H9 (cell line): ENCODE data around the gene TTC28. TPM values are rescaled to one million over a fixed set of nuclear protein-coding genes. Genes with fewer than 3 reads are reported as not detected.

Source experiments
- DNase-seq: peaks from one replicate; pipeline ENCODE4 v3.0.0-alpha.2; 2017
- H2AFZ ChIP-seq: one replicate; pipeline ENCODE4 v1.6.1; 2013; ENCODE audit warnings: mild to moderate bottlenecking, low read length, control low read depth, moderate library complexity
- H2AK5ac ChIP-seq: 2 replicates; pipeline ENCODE4 v1.6.1; 2013; ENCODE audit warnings: low read length, control low read depth, mixed read lengths; ENCODE audit not compliant: insufficient read length
- H2BK120ac ChIP-seq: one replicate; pipeline ENCODE4 v1.6.1; 2013; ENCODE audit warnings: low read depth, mild to moderate bottlenecking, low read length, control low read depth, inconsistent platforms; ENCODE audit not compliant: poor library complexity, severe bottlenecking
- H2BK12ac ChIP-seq: 2 replicates; pipeline ENCODE4 v1.6.1; 2013; ENCODE audit warnings: low read length, control low read depth, mixed read lengths, low read depth; ENCODE audit not compliant: insufficient read length
- H2BK15ac ChIP-seq: 2 replicates; pipeline ENCODE4 v1.6.1; 2013; ENCODE audit warnings: low read depth, low read length, control low read depth
- H2BK20ac ChIP-seq: one replicate; pipeline ENCODE4 v1.6.1; 2013; ENCODE audit warnings: low read depth, mild to moderate bottlenecking, low read length, control low read depth, inconsistent platforms; ENCODE audit not compliant: poor library complexity, severe bottlenecking
- H2BK5ac ChIP-seq: 2 replicates; pipeline ENCODE4 v1.6.1; 2013; ENCODE audit warnings: low read length, control low read depth, mixed read lengths; ENCODE audit not compliant: insufficient read length
- H3K14ac ChIP-seq: 2 replicates; pipeline ENCODE4 v1.6.1; 2013; ENCODE audit warnings: low read length, control low read depth; ENCODE audit not compliant: insufficient read depth
- H3K18ac ChIP-seq: 2 replicates; pipeline ENCODE4 v1.6.1; 2013; ENCODE audit warnings: low read depth, mild to moderate bottlenecking, mixed read lengths, low read length, control low read depth; ENCODE audit not compliant: insufficient read length
- H3K23ac ChIP-seq: 2 replicates; pipeline ENCODE4 v1.6.1; 2013; ENCODE audit warnings: low read length, control low read depth, mixed read lengths, low read depth; ENCODE audit not compliant: insufficient read length
- H3K23me2 ChIP-seq: 2 replicates; pipeline ENCODE4 v1.6.1; 2013; ENCODE audit warnings: low read depth, mild to moderate bottlenecking, mixed read lengths, low read length, control low read depth; ENCODE audit not compliant: insufficient read length, poor library complexity, severe bottlenecking
- H3K27ac ChIP-seq: 2 replicates; pipeline ENCODE4 v1.5.1; 2013; ENCODE audit warnings: low read length, control low read depth, mixed read lengths, low read depth; ENCODE audit not compliant: insufficient read length
- H3K27me3 ChIP-seq: 2 replicates; pipeline ENCODE4 v1.6.1; 2013; ENCODE audit warnings: low read length, control low read depth, inconsistent platforms; ENCODE audit not compliant: insufficient read depth
- H3K4ac ChIP-seq: 2 replicates; pipeline ENCODE4 v1.6.1; 2013; ENCODE audit warnings: low read depth, mild to moderate bottlenecking, control low read depth, inconsistent platforms, low read length, moderate library complexity
- H3K4me1 ChIP-seq: 2 replicates; pipeline ENCODE4 v1.6.1; 2013; ENCODE audit warnings: low read length, control low read depth, inconsistent platforms; ENCODE audit not compliant: insufficient read depth
- H3K4me2 ChIP-seq: 2 replicates; pipeline ENCODE4 v1.6.1; 2013; ENCODE audit warnings: low read length, control low read depth, mixed read lengths; ENCODE audit not compliant: insufficient read length, insufficient read depth
- H3K56ac ChIP-seq: 2 replicates; pipeline ENCODE4 v1.6.1; 2013; ENCODE audit warnings: low read depth, mild to moderate bottlenecking, mixed read lengths, low read length, control low read depth; ENCODE audit not compliant: insufficient read length
- H3K79me1 ChIP-seq: 2 replicates; pipeline ENCODE4 v1.6.1; 2013; ENCODE audit warnings: low read depth, mild to moderate bottlenecking, moderate library complexity, low read length, control low read depth, inconsistent platforms; ENCODE audit not compliant: insufficient read depth, poor library complexity, severe bottlenecking
- H3K79me2 ChIP-seq: 2 replicates; pipeline ENCODE4 v1.6.1; 2013; ENCODE audit warnings: low read length, control low read depth, inconsistent platforms; ENCODE audit not compliant: insufficient read depth
- H3K9ac ChIP-seq: 2 replicates; pipeline ENCODE4 v1.6.1; 2013; ENCODE audit warnings: low read length, control low read depth, mixed read lengths; ENCODE audit not compliant: insufficient read length; ENCODE audit errors: extremely low read depth
- H3K9me3 ChIP-seq: one replicate; pipeline ENCODE4 v1.6.1; 2013; ENCODE audit warnings: low read depth, low read length, inconsistent platforms; ENCODE audit not compliant: control insufficient read depth
- H3T11ph ChIP-seq: one replicate; pipeline ENCODE4 v1.6.1; 2013; ENCODE audit warnings: mild to moderate bottlenecking, low read length, control low read depth, inconsistent platforms
- H4K20me1 ChIP-seq: one replicate; pipeline ENCODE4 v1.6.1; 2013; ENCODE audit not compliant: control insufficient read depth, insufficient read length, insufficient read depth
- H4K5ac ChIP-seq: 2 replicates; pipeline ENCODE4 v1.6.1; 2013; ENCODE audit warnings: low read depth, mild to moderate bottlenecking, mixed read lengths, low read length, control low read depth; ENCODE audit not compliant: insufficient read length
- H4K8ac ChIP-seq: replicated peaks from 2 replicates; pipeline ENCODE4 v1.6.1; 2013; ENCODE audit warnings: low read length, control low read depth, mixed read lengths, low read depth; ENCODE audit not compliant: insufficient read length
- H4K91ac ChIP-seq: 2 replicates; pipeline ENCODE4 v1.6.1; 2013; ENCODE audit warnings: low read depth, mild to moderate bottlenecking, moderate library complexity, mixed read lengths, low read length, control low read depth; ENCODE audit not compliant: insufficient read length
- H3K27ac Mint-ChIP-seq, 3 experiments: 2 replicates in 2 of 3; 3 replicates in 1 of 3; pipeline ENCODE4 v1.8.0; 2020 to 2021; ENCODE audit warnings: mixed read lengths in 3 of 3, mild to moderate bottlenecking in 1 of 3, moderate library complexity in 1 of 3
- H3K27me3 Mint-ChIP-seq: 2 replicates; pipeline ENCODE4 v1.8.0; 2021; ENCODE audit warnings: low read depth, mild to moderate bottlenecking, moderate library complexity, mixed read lengths
- H3K36me3 Mint-ChIP-seq, 3 experiments: 2 replicates in 2 of 3; 3 replicates in 1 of 3; pipeline ENCODE4 v1.8.0; 2020 to 2021; ENCODE audit warnings: low read depth in 3 of 3, mixed read lengths in 3 of 3; ENCODE audit not compliant: insufficient read depth in 1 of 3
- H3K4me1 Mint-ChIP-seq, 2 experiments: 2 replicates each; pipeline ENCODE4 v1.8.0; 2020; ENCODE audit warnings: mixed read lengths in 2 of 2
- H3K4me3 Mint-ChIP-seq, 2 experiments: 2 replicates in 1 of 2; 3 replicates in 1 of 2; pipeline ENCODE4 v1.8.0; 2020 to 2021; ENCODE audit warnings: mild to moderate bottlenecking in 2 of 2, mixed read lengths in 2 of 2, moderate library complexity in 1 of 2
- H3K9me3 Mint-ChIP-seq, 2 experiments: 2 replicates in 1 of 2; 3 replicates in 1 of 2; pipeline ENCODE4 v1.8.0; 2020; ENCODE audit warnings: mild to moderate bottlenecking in 2 of 2, mixed read lengths in 2 of 2, moderate library complexity in 1 of 2
- WGBS: extraction: QIAGEN DNeasy Blood & Tissue Kit; methylation state at CpG from one replicate; pipeline ENCODE4 v1.1.7; 2013; ENCODE audit warnings: missing lambda C conversion rate, low lambda C conversion rate, mixed read lengths; ENCODE audit not compliant: insufficient read length; ENCODE audit errors: extremely low coverage; 5-methylcytosine and 5-hydroxymethylcytosine counted together
- total RNA-seq: library from RNA; stranded (reverse); gene quantifications from 2 replicates; pipeline ENCODE4 v1.2.1, GENCODE V29; 2021
- TF ChIP-seq, protein P1 (sequence below): fragments of 200-600 bp; sonication (generic); conservative IDR thresholded peaks from 3 replicates; pipeline ENCODE4 v1.8.0; 2021; ENCODE audit warnings: antibody characterized with exemption, mild to moderate bottlenecking

The TTC28 gene
- total RNA-seq, 1 experiment from 2014 or later = 13.6 TPM

DNA sequence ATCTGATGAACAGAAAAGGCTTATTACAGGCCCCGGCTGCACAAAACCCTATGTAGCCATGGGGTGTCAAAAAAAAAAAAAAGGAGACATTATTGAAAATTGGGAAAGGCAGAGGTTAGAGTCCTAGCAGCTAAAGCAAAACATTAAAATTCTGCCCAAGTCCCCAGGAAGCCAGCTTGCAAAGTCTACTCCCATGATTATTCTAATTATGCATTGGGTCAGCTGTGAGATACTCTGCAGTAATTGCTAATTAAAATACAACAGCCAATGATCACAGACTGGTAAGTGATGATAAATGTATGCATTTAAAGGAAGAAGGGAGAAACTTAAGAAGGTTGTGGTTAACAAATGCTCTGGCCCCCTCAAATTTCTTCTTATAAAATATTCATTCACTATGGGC is 473.7 kb downstream of the TTC28 start:
- peaks cover 0 to 5% (median 0%) of the 10 kb centered on the region in 3 experiments; a peak in 1 of 7 replicates for H3K36me3 Mint-ChIP-seq
- Histone ChIP-seq H3K27me3 (no peaks in the 10 kb centered on the region; the same call in 1 of the 2 replicates), H2BK12ac (no peak overlapping the region), H2BK120ac (no peak overlapping the region), H3K79me1 (no peaks in the 10 kb centered on the region), H2BK5ac (no peak overlapping the region), H2BK15ac (no peak overlapping the region), H4K8ac (no peak overlapping the region), H3K56ac (no peak overlapping the region), H2AFZ (no peak overlapping the region), H3T11ph (no peak overlapping the region), H3K14ac (no peak overlapping the region), H2BK20ac (no peak overlapping the region), H3K9me3 (no peaks in the 10 kb centered on the region), H4K5ac (no peak overlapping the region), H3K27ac (no peak overlapping the region), H3K9ac (no peak overlapping the region), H3K4ac (no peak overlapping the region), H3K23ac (no peak overlapping the region), H3K4me1 (no peaks in the 10 kb centered on the region; the same call in 1 of the 2 replicates), H4K20me1 (no peaks in the 10 kb centered on the region), H3K18ac (no peak overlapping the region), H3K4me2 (no peak overlapping the region), H3K23me2 (no peaks in the 10 kb centered on the region), H4K91ac (no peak overlapping the region), H3K79me2 (no peaks in the 10 kb centered on the region), H2AK5ac (no peak overlapping the region)
- no peak overlapping the region for H3K4me3 Mint-ChIP-seq
- H3K27ac Mint-ChIP-seq = no peak overlapping the region
- DNase-seq = no peak
- peaks cover 3% of the 10 kb centered on the region in 2 experiments; a peak in 3 of 5 replicates for H3K9me3 Mint-ChIP-seq
- WGBS = no CpG with 5 or more reads among the region's 1 CpG
- H3K4me1 Mint-ChIP-seq = peaks cover 15 to 16% of the 10 kb centered on the region in 2 experiments
- TF ChIP-seq, protein P1, sequence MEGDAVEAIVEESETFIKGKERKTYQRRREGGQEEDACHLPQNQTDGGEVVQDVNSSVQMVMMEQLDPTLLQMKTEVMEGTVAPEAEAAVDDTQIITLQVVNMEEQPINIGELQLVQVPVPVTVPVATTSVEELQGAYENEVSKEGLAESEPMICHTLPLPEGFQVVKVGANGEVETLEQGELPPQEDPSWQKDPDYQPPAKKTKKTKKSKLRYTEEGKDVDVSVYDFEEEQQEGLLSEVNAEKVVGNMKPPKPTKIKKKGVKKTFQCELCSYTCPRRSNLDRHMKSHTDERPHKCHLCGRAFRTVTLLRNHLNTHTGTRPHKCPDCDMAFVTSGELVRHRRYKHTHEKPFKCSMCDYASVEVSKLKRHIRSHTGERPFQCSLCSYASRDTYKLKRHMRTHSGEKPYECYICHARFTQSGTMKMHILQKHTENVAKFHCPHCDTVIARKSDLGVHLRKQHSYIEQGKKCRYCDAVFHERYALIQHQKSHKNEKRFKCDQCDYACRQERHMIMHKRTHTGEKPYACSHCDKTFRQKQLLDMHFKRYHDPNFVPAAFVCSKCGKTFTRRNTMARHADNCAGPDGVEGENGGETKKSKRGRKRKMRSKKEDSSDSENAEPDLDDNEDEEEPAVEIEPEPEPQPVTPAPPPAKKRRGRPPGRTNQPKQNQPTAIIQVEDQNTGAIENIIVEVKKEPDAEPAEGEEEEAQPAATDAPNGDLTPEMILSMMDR = no peak
- peaks cover 44% of the 10 kb centered on the region for H3K27me3 Mint-ChIP-seq
